ENCODE data around the gene GLG1.
"Not testable (repeated sequence)": the region's sequence is repeated elsewhere in the genome, so short reads cannot be mapped to it uniquely, and the experiment has no call there.

Gene GLG1

DNA sequence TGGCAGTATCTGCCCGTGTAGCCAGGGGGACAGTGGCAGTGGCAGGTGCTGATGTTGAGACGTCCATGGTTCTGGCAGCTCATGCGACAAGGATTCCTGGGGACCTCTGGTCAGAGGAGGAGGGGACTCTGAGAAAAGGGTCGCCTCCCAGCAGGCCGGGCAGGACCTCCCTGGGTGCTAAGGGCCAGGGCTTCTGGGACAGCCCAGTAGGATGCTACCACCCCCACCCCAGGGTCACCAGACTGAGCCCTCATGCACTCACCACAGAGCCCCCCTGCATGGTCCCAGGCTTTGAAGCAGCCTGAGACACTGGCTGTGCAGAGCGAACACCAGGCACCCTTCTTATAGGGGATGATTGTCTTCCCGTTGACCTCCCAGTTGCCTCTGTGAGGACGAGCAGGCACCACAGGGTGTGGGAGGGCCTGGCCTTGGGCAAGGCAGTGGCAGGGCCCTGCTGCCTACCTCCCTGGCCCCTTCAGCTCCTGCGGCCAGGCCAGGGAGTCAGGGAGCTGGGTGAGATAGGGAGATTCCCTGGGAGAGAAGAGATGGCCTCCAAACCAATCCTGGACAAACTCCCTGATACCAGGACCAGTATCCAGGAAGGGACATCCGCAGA, 194.0 kb downstream of the GLG1 start:
- DNase-seq (ENCODE audit: low read depth in 1 of 2, low spot score in 1 of 2): not testable (repeated sequence)

- not testable (repeated sequence) for DNase-seq (ENCODE audit: low read depth in 1 of 2, low spot score in 1 of 2)
Observed at GRCh38 chr16:74412138-74412774, 194.7 kb downstream of the GLG1 start.

GRCh38 chr16:74410981-74411380, 195.9 kb downstream of the GLG1 start:
- not testable (repeated sequence) for DNase-seq (ENCODE audit: low read depth in 1 of 2, low spot score in 1 of 2)

GRCh38 chr16:74410057-74410957, 196.6 kb downstream of the GLG1 start:
- DNase-seq (ENCODE audit: low read depth in 1 of 2, low spot score in 1 of 2): not testable (repeated sequence)

- DNase-seq (ENCODE audit: low read depth in 1 of 2, low spot score in 1 of 2): not testable (repeated sequence)
Observed at GRCh38 chr16:74409185-74409981, 197.5 kb downstream of the GLG1 start.

DNA sequence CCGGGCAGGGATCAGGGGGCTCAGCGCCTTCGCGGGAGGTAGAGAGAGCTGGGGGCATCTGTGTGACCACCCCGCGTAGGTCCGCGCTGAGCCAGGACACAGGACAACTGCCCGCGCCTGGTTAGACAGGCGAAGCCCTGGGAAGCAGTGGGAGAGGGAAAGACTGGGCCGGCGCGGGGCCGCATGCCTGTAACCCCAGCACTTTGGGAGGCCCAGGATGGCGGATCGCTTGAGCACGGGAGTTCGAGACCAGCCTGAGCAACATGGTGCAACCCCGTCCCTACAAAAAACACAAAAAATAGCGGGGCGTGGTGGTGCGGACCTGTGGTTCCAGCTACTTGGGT, 199.6 kb downstream of the GLG1 start:
- DNase-seq (ENCODE audit: low read depth in 1 of 2, low spot score in 1 of 2): not testable (repeated sequence)

GRCh38 chr16:74406600-74407361, 200.1 kb downstream of the GLG1 start:
- not testable (repeated sequence) for DNase-seq (ENCODE audit: low read depth in 1 of 2, low spot score in 1 of 2)

- DNase-seq (ENCODE audit: low read depth in 1 of 2, low spot score in 1 of 2): not testable (repeated sequence)
Observed at GRCh38 chr16:74404148-74404933, 202.6 kb downstream of the GLG1 start.

DNA sequence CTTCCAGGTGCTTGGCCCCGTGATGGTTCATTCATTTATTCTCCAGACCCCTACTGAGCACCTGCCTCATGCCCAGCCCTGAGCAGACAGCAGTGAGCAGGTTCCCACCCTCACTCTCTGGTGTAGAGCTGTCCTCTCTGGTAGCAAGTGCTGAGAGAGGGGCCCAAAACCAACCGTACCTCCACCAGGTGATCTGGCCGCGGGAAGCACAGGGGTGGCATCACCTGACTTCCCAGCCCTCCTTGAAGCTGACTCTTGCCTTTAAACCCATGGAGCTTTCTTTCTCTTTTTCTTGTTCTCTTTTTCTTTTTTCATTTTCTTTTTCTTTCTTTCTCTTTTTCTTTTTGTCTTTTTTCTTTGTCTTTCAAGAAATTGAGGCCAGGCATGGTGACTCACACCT, 206.7 kb downstream of the GLG1 start:
- DNase-seq (ENCODE audit: low read depth in 1 of 2, low spot score in 1 of 2): not testable (repeated sequence)

GRCh38 chr16:74398212-74398895, 208.6 kb downstream of the GLG1 start:
- not testable (repeated sequence) for DNase-seq (ENCODE audit: low read depth in 1 of 2, low spot score in 1 of 2)

Measured in activated T-helper 1 cell treated with anti-CD3 and anti-CD28 coated beads, Interleukin-2, amount 50 U/mL, for 16 hours (primary cell).